IMR-90 (cell line): ENCODE measurements around the gene P2RY14. TPM values are rescaled to one million over a fixed set of nuclear protein-coding genes. Genes with fewer than 3 reads are reported as not detected.

Source experiments
- ATAC-seq: fragments of 200-7000 bp; cut with Tn5 transposase; 2 replicates; pipeline ENCODE4 v1.9.1; 2020; ENCODE audit warnings: low read depth, mild to moderate bottlenecking, moderate library complexity
- BruUV-seq: library from RNA; stranded (reverse); fragments of 400-500 nt; replicated peaks from 2 replicates; lab custom pipeline; 2021; lab: Mats Ljungman, UMichigan
- CTCF ChIA-PET: fragments of 300-600 bp; formaldehyde crosslinking; extraction: SDS; loops from one replicate; lab custom pipeline; 2021; ENCODE audit warnings: antibody characterized with exemption; lab: Yijun Ruan, JAX
- POLR2A ChIA-PET: fragments of 300-600 bp; sonication (Branson Sonifier 250); formaldehyde crosslinking; loops from one replicate; lab custom pipeline; 2022; ENCODE audit warnings: antibody characterized with exemption; ENCODE audit not compliant: unreplicated experiment; lab: Charles Lee
- DNase-seq: peaks from one replicate; pipeline ENCODE4 v3.0.0; 2013
- H2AFZ ChIP-seq: replicated peaks from 2 replicates; pipeline ENCODE3; 2013; ENCODE audit warnings: low read length, mild to moderate bottlenecking; ENCODE audit not compliant: poor library complexity
- H2AK5ac ChIP-seq: 2 replicates; pipeline ENCODE4 v1.6.1; 2013; ENCODE audit warnings: low read depth, low read length, inconsistent platforms
- H2AK9ac ChIP-seq: replicated peaks from 2 replicates; pipeline ENCODE3; 2013; ENCODE audit warnings: mild to moderate bottlenecking, low read depth, low read length, moderate library complexity; ENCODE audit not compliant: poor library complexity
- H2BK120ac ChIP-seq: 2 replicates; pipeline ENCODE4 v1.6.1; 2013; ENCODE audit warnings: low read depth, low read length, inconsistent platforms
- H2BK15ac ChIP-seq: 3 replicates; pipeline ENCODE4 v1.6.1; 2013; ENCODE audit warnings: low read depth, low read length, inconsistent platforms
- H2BK20ac ChIP-seq: 2 replicates; pipeline ENCODE4 v1.6.1; 2013; ENCODE audit warnings: low read depth, mild to moderate bottlenecking, inconsistent platforms, low read length, moderate library complexity
- H2BK5ac ChIP-seq: 2 replicates; pipeline ENCODE4 v1.6.1; 2013; ENCODE audit warnings: mild to moderate bottlenecking, low read depth, low read length, inconsistent platforms; ENCODE audit not compliant: poor library complexity, severe bottlenecking
- H3K14ac ChIP-seq: replicated peaks from 2 replicates; pipeline ENCODE4 v1.6.1; 2013; ENCODE audit warnings: low read depth, low read length, inconsistent platforms
- H3K18ac ChIP-seq: 2 replicates; pipeline ENCODE4 v1.6.1; 2013; ENCODE audit warnings: low read depth, low read length, control low read depth
- H3K23ac ChIP-seq: 2 replicates; pipeline ENCODE4 v1.6.1; 2013; ENCODE audit warnings: low read depth, low read length, inconsistent platforms
- H3K27ac ChIP-seq: 2 replicates; pipeline ENCODE4 v1.5.1; 2013; ENCODE audit warnings: mild to moderate bottlenecking, control low read depth, low read length; ENCODE audit not compliant: insufficient read depth
- H3K27me3 ChIP-seq: 2 replicates; pipeline ENCODE4 v1.6.1; 2013; ENCODE audit warnings: low read length; ENCODE audit not compliant: control insufficient read depth, insufficient read depth
- H3K36me3 ChIP-seq: 2 replicates; pipeline ENCODE4 v1.6.1; 2013; ENCODE audit warnings: low read length, mixed read lengths; ENCODE audit not compliant: control insufficient read depth, insufficient read depth
- H3K4ac ChIP-seq: 2 replicates; pipeline ENCODE4 v1.6.1; 2013; ENCODE audit warnings: low read depth, low read length, inconsistent platforms
- H3K4me1 ChIP-seq: 2 replicates; pipeline ENCODE4 v1.6.1; 2013; ENCODE audit warnings: low read length, mixed read lengths; ENCODE audit not compliant: control insufficient read depth, insufficient read depth
- H3K4me2 ChIP-seq: 2 replicates; pipeline ENCODE4 v1.6.1; 2013; ENCODE audit warnings: low read depth, mild to moderate bottlenecking, control low read depth, low read length, moderate library complexity
- H3K4me3 ChIP-seq: 2 replicates; pipeline ENCODE4 v1.5.1; 2013; ENCODE audit warnings: low read depth, mild to moderate bottlenecking, control low read depth, low read length, moderate library complexity; ENCODE audit not compliant: insufficient read depth
- H3K56ac ChIP-seq: 2 replicates; pipeline ENCODE4 v1.6.1; 2013; ENCODE audit warnings: low read length, inconsistent platforms; ENCODE audit not compliant: insufficient read depth; ENCODE audit errors: extremely low read depth
- H3K79me1 ChIP-seq, 2 experiments: 2 replicates each; pipeline ENCODE4 v1.6.1; 2013; ENCODE audit warnings: low read length in 2 of 2, inconsistent platforms in 1 of 2, low read depth in 1 of 2
- H3K9ac ChIP-seq: 2 replicates; pipeline ENCODE4 v1.6.1; 2013; ENCODE audit warnings: low read depth, low read length, control low read depth
- H3K9me1 ChIP-seq: 2 replicates; pipeline ENCODE4 v1.6.1; 2013; ENCODE audit warnings: low read length, inconsistent platforms; ENCODE audit not compliant: insufficient read depth
- H3K9me3 ChIP-seq: 2 replicates; pipeline ENCODE4 v1.6.1; 2013; ENCODE audit warnings: low read length; ENCODE audit not compliant: control insufficient read depth, insufficient read depth
- H4K20me1 ChIP-seq: 2 replicates; pipeline ENCODE4 v1.6.1; 2013; ENCODE audit warnings: low read length, inconsistent platforms; ENCODE audit not compliant: insufficient read depth
- H4K5ac ChIP-seq: 2 replicates; pipeline ENCODE4 v1.6.1; 2013; ENCODE audit warnings: mild to moderate bottlenecking, low read depth, low read length, control low read depth
- H4K8ac ChIP-seq, 2 experiments: 2 replicates each; pipeline ENCODE4 v1.6.1; 2013; ENCODE audit warnings: low read depth in 2 of 2, low read length in 2 of 2, control low read depth in 1 of 2, inconsistent platforms in 1 of 2
- H4K91ac ChIP-seq: 2 replicates; pipeline ENCODE4 v1.6.1; 2013; ENCODE audit warnings: low read depth, low read length, inconsistent platforms; ENCODE audit not compliant: insufficient read depth
- BHLHE40 ChIP-seq: fragments of 150-350 bp; IDR thresholded peaks from 2 replicates; pipeline ENCODE4 v1.6.1; 2016; ENCODE audit warnings: mild to moderate bottlenecking, low read depth, low read length
- CEBPB ChIP-seq: IDR thresholded peaks from 2 replicates; pipeline ENCODE4 v1.6.1; 2012; ENCODE audit warnings: low read depth, low read length, improper control_type of control experiment
- CHD1 ChIP-seq: IDR thresholded peaks from 2 replicates; pipeline ENCODE4 v1.6.1; 2012; ENCODE audit warnings: low read depth, low read length, improper control_type of control experiment
- CTCF ChIP-seq: conservative IDR thresholded peaks from 2 replicates; pipeline ENCODE4 v1.5.1; 2012; ENCODE audit warnings: mild to moderate bottlenecking, low read depth, low read length, improper control_type of control experiment
- MAFK ChIP-seq: IDR thresholded peaks from 2 replicates; pipeline ENCODE4 v1.6.1; 2012; ENCODE audit warnings: low read depth, low read length, improper control_type of control experiment
- MAZ ChIP-seq: IDR thresholded peaks from 2 replicates; pipeline ENCODE4 v1.6.1; 2012; ENCODE audit warnings: low read depth, mild to moderate bottlenecking, low read length, improper control_type of control experiment, moderate library complexity, borderline replicate concordance
- POLR2A ChIP-seq: IDR thresholded peaks from 2 replicates; pipeline ENCODE4 v1.6.1; 2012; ENCODE audit warnings: mild to moderate bottlenecking, low read depth, low read length
- RAD21 ChIP-seq: IDR thresholded peaks from 2 replicates; pipeline ENCODE4 v1.6.1; 2012; ENCODE audit warnings: low read length, improper control_type of control experiment
- RCOR1 ChIP-seq: IDR thresholded peaks from 2 replicates; pipeline ENCODE4 v1.6.1; 2012; ENCODE audit warnings: mild to moderate bottlenecking, low read length, improper control_type of control experiment; ENCODE audit not compliant: insufficient replicate concordance
- RFX5 ChIP-seq: IDR thresholded peaks from 2 replicates; pipeline ENCODE4 v1.8.0; 2012; ENCODE audit warnings: low read depth, mild to moderate bottlenecking, low read length, moderate library complexity
- SMC3 ChIP-seq: fragments of 150-350 bp; IDR thresholded peaks from 2 replicates; pipeline ENCODE4 v1.6.1; 2016; ENCODE audit warnings: low read depth, mild to moderate bottlenecking, antibody characterized with exemption, low read length, moderate library complexity
- WGBS, 2 experiments: methylation state at CpG; one replicate each; pipeline versions ENCODE4 v1.1.5 to v1.1.7; 2013; ENCODE audit warnings: missing lambda C conversion rate in 2 of 2; ENCODE audit not compliant: insufficient read length in 1 of 2; ENCODE audit errors: extremely low coverage in 2 of 2; 5-methylcytosine and 5-hydroxymethylcytosine counted together
- dilution Hi-C: fragments of 300-500 bp; cut with HindIII; formaldehyde crosslinking; loops from one replicate; pipeline ENCODE4 v1.14.3; 2018; ENCODE audit warnings: low sequenced_read_pairs; ENCODE audit not compliant: unreplicated experiment
- in situ Hi-C: fragments of 300-500 bp; cut with MboI; formaldehyde crosslinking; loops from 3 replicates; pipeline ENCODE4 v1.14.3; 2019; ENCODE audit warnings: low sequenced_read_pairs, inconsistent platforms, mixed read lengths
- intact Hi-C: fragments of 100-400 bp; cut with micrococcal nuclease; formaldehyde crosslinking; loops from 2 replicates; pipeline ENCODE4 v1.10.0; 2022
- polyA plus RNA-seq, 3 experiments: library from polyadenylated mRNA; depleted of rRNA; stranded (reverse); fragments of >200 nt; gene quantifications; 2 replicates each; pipeline ENCODE4 v1.2.3, GENCODE V29; 2012; ENCODE audit warnings: low replicate concordance in 1 of 3
- total RNA-seq: library from RNA; depleted of rRNA; stranded (reverse); fragments of >200 nt; gene quantifications from 2 replicates; pipeline ENCODE4 v1.2.3, GENCODE V29; 2012

The P2RY14 gene
- total and polyA plus RNA-seq, 2 of the 4 experiments (the other 2 are of a cell fraction) = not detected

GRCh38 chr3:151236736-151237135 is 41.6 kb downstream of the P2RY14 start:
- Histone ChIP-seq H2BK120ac (no peak overlapping the region), H3K4me1 (peaks cover 2% of the 10 kb centered on the region; the same call in 1 of the 2 replicates), H3K36me3 (no peaks in the 10 kb centered on the region), H3K4me2 (no peak overlapping the region), H2BK5ac (no peak overlapping the region), H3K9me3 (no peaks in the 10 kb centered on the region), H2AK5ac (no peak overlapping the region), H4K5ac (no peak overlapping the region), H3K14ac (no peak overlapping the region), H3K79me1 (no peaks in the 10 kb centered on the region), H3K9me1 (no peaks in the 10 kb centered on the region), H3K23ac (no peak overlapping the region), H2BK20ac (no peak overlapping the region), H2AFZ (no peak overlapping the region), H3K27me3 (no peaks in the 10 kb centered on the region), H3K9ac (no peak overlapping the region), H3K18ac (no peak overlapping the region), H2BK15ac (no peak overlapping the region), H3K56ac (no peak overlapping the region), H4K8ac (no peak overlapping the region), H4K20me1 (no peaks in the 10 kb centered on the region), H3K4me3 (no peak overlapping the region), H3K27ac (no peak overlapping the region), H4K91ac (no peak overlapping the region), H2AK9ac (no peak overlapping the region), H3K4ac (no peak overlapping the region)
- CTCF ChIA-PET = no interaction called here
- dilution Hi-C loops (no loop called here), in situ Hi-C loops (no loop called here), intact Hi-C loops (no loop called here)
- no CpG with 5 or more reads among the region's 7 CpGs for WGBS, 2 experiments
- no TSS peak for BruUV-seq
- no peak for ATAC-seq
- POLR2A ChIA-PET = no interaction called here
- DNase-seq = peak; percentile 44
- TF ChIP-seq RFX5 (no peak), MAFK (no peak), SMC3 (no peak), POLR2A (no peak), RCOR1 (no peak), CTCF (no peak), CHD1 (no peak), CEBPB (no peak), BHLHE40 (no peak), MAZ (no peak), RAD21 (no peak)
